ENCODE measurements around the gene PTRHD1. TPM values are rescaled to one million over a fixed set of nuclear protein-coding genes. Genes with fewer than 3 reads are reported as not detected.
A peak's percentile ranks its signal among the peaks of the same experiment; 100 is the strongest.

Gene PTRHD1
- total RNA-seq, 4 donors from 2014 or later: 22.9 to 53.3 (median 31.6) TPM

- peaks cover 20% of the 10 kb centered on the region for H3K4me1 ChIP-seq
- no peaks in the 10 kb centered on the region for H3K27me3 ChIP-seq
- H3K27ac ChIP-seq: peak overlapping the region; percentile 98
- WGBS: 2% methylated on average over 6 of the region's 6 CpGs
- no peaks in the 10 kb centered on the region for H3K9me3 ChIP-seq
- H3K4me3 ChIP-seq: peak overlapping the region; percentile 79
- TF ChIP-seq POLR2A (IDR thresholded peaks at IDR 0.05): no peak
- TF ChIP-seq EP300 (IDR thresholded peaks at IDR 0.05): no peak
- TF ChIP-seq CTCF (IDR thresholded peaks at IDR 0.05): no peak
- no peak for TF ChIP-seq POLR2AphosphoS5 (IDR thresholded peaks at IDR 0.05)
- H3K36me3 ChIP-seq: peaks cover 3% of the 10 kb centered on the region
- no peak for DNase-seq (ENCODE audit: low spot score in 2 of 2)
These were observed 683 bp downstream of the PTRHD1 start for GRCh38 chr2:24792542-24792873.

DNA sequence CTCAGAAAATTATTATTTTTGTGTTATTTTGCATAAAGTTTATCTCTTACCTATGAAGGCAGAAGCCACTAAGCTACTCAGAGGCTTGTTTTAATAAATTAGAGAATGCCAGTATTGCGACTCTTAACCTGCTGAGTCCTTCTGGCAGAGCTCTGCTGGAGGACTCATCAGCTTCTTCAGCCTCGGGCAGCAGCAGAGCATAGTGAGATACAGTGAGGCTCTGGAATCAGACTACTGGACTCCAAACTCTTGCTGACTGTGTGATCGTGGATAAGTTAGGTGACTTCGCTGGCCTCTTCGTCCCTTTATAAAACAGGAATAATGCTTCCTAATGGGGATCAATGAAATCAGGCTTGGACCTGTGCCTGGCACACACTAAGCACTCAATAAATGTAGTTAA, 1.7 kb downstream of the PTRHD1 start:
- Histone ChIP-seq H3K4me1 (peaks cover 20% of the 10 kb centered on the region), H3K36me3 (peaks cover 3% of the 10 kb centered on the region), H3K27ac (no peak overlapping the region), H3K27me3 (no peaks in the 10 kb centered on the region), H3K9me3 (no peaks in the 10 kb centered on the region), H3K4me3 (no peak overlapping the region)
- TF ChIP-seq EP300 (IDR thresholded peaks at IDR 0.05) (no peak), POLR2A (IDR thresholded peaks at IDR 0.05) (no peak), POLR2AphosphoS5 (IDR thresholded peaks at IDR 0.05) (no peak), CTCF (IDR thresholded peaks at IDR 0.05) (no peak)
- no peak for DNase-seq (ENCODE audit: low spot score in 2 of 2)
- WGBS: 85% methylated on average over 5 of the region's 5 CpGs

DNA sequence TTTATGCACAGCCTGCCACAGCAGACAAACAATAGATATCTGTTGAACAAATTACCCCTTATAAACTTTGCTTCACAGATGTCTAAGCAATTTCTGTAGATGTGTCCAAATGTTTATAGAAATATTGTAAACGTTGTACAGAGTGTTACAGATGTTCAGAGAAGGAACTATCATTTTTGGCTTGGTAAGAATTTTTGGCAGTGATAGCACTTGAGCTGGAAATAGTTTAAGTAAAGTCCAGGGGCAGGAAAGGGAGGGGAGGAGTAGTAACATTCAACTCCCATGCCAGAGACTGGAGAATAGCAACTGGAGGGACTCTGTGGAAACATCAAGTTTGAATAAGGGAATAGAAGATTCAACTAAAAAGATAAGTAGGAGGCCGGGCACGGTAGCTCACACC, 4.4 kb downstream of the PTRHD1 start:
- Histone ChIP-seq H3K27ac (no peak overlapping the region), H3K4me1 (peaks cover 17% of the 10 kb centered on the region), H3K36me3 (peaks cover 3% of the 10 kb centered on the region), H3K9me3 (no peaks in the 10 kb centered on the region), H3K27me3 (no peaks in the 10 kb centered on the region), H3K4me3 (no peak overlapping the region)
- TF ChIP-seq EP300 (IDR thresholded peaks at IDR 0.05) (no peak), POLR2A (IDR thresholded peaks at IDR 0.05) (no peak), CTCF (IDR thresholded peaks at IDR 0.05) (no peak), POLR2AphosphoS5 (IDR thresholded peaks at IDR 0.05) (no peak)
- DNase-seq (ENCODE audit: low spot score in 2 of 2): no peak
- 77% methylated on average over 3 of the region's 3 CpGs for WGBS

GRCh38 chr2:24787532-24787931, 5.7 kb downstream of the PTRHD1 start:
- TF ChIP-seq CTCF (IDR thresholded peaks at IDR 0.05) (no peak), EP300 (IDR thresholded peaks at IDR 0.05) (no peak), POLR2A (IDR thresholded peaks at IDR 0.05) (no peak), POLR2AphosphoS5 (IDR thresholded peaks at IDR 0.05) (no peak)
- 77% methylated on average over 2 of the region's 2 CpGs for WGBS
- Histone ChIP-seq H3K4me1 (peaks cover 12% of the 10 kb centered on the region), H3K27me3 (no peaks in the 10 kb centered on the region), H3K36me3 (peaks cover 3% of the 10 kb centered on the region), H3K9me3 (no peaks in the 10 kb centered on the region), H3K27ac (no peak overlapping the region), H3K4me3 (no peak overlapping the region)
- DNase-seq (ENCODE audit: low spot score in 2 of 2): no peak

DNA sequence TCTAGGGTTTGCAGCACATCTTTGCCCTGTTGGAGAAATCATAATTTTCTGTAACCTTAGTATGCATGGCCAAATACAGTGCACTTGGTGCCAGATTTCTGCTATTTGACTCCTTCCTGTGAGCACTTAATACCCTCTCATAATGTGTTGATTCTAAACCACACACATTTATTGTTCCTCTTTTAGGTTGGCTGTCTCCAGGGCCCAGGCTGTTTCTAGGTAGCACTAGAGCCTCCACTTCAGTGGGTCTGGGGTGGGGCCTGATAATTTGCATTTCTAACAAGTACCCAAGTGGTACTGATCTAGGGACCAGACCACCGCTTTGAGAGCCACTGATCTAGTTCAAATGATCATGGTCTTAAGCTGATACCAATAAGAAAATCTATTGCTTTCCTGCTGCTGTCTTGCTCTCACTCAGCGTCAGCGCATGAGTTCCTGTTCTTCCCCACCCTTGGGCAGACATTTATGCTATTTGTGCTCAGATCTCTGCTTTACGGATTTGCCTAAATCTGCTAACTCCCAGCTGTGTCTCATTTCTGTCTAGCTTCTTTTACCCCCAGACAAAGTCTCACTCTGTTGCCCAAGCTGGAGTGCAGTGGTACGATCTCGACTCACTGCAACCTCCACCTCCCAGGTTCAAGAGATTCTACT, 7.4 kb downstream of the PTRHD1 start:
- Histone ChIP-seq H3K36me3 (peaks cover 3% of the 10 kb centered on the region), H3K4me3 (no peak overlapping the region), H3K9me3 (no peaks in the 10 kb centered on the region), H3K4me1 (no peaks in the 10 kb centered on the region), H3K27me3 (no peaks in the 10 kb centered on the region), H3K27ac (no peak overlapping the region)
- TF ChIP-seq CTCF (IDR thresholded peaks at IDR 0.05): no peak
- no peak for TF ChIP-seq POLR2A (IDR thresholded peaks at IDR 0.05)
- TF ChIP-seq POLR2AphosphoS5 (IDR thresholded peaks at IDR 0.05): no peak
- no peak for TF ChIP-seq EP300 (IDR thresholded peaks at IDR 0.05)
- DNase-seq (ENCODE audit: low spot score in 2 of 2): no peak
- 86% methylated on average over 6 of the region's 6 CpGs for WGBS
